Right atrium auricular region (tissue), 2 donors: Measurements from ENCODE around the gene CYB561D1. TPM values are rescaled to one million over a fixed set of nuclear protein-coding genes. Genes with fewer than 3 reads are reported as not detected.

Source experiments
- DNase-seq: peaks from one replicate; pipeline ENCODE4 v3.0.0-alpha.2; 2019; ENCODE audit warnings: low spot score
- H3K27ac ChIP-seq, 2 donors: fragments of 200-600 bp; sonication (generic); 1 replicate in 1 of 2; 2 replicates in 1 of 2; pipeline ENCODE4 v1.5.1; 2016 to 2019
- H3K27me3 ChIP-seq, 2 donors: fragments of 200-600 bp; sonication (generic); one replicate each; pipeline versions ENCODE4 v1.5.1 to v1.6.0; 2017 to 2019
- H3K36me3 ChIP-seq: fragments of 200-600 bp; sonication (generic); one replicate; pipeline ENCODE4 v1.5.1; 2016
- H3K4me1 ChIP-seq, 2 donors: fragments of 200-600 bp; sonication (generic); one replicate each; pipeline versions ENCODE4 v1.5.1 to v1.6.0; 2017 to 2019
- H3K4me3 ChIP-seq, 2 donors: fragments of 200-600 bp; sonication (generic); 1 replicate in 1 of 2; 2 replicates in 1 of 2; pipeline ENCODE4 v1.5.1; 2017 to 2019; ENCODE audit warnings: mild to moderate bottlenecking in 1 of 2, moderate library complexity in 1 of 2
- H3K9me3 ChIP-seq, 2 donors: fragments of 200-600 bp; sonication (generic); one replicate each; pipeline ENCODE4 v1.5.1; 2019
- CTCF ChIP-seq, 2 donors: fragments of 200-600 bp; sonication (generic); IDR thresholded peaks; one replicate each; pipeline ENCODE4 v1.5.1; 2019; ENCODE audit warnings: antibody characterized with exemption in 2 of 2
- total RNA-seq, 2 donors: library from RNA; depleted of rRNA; stranded (reverse); fragments of >200 nt; gene quantifications; one replicate each; pipeline ENCODE4 v1.1.0, GENCODE V29; 2016

The CYB561D1 gene
- total RNA-seq, 2 donors from 2014 or later: 2.6 to 6.9 TPM

GRCh38 chr1:109476825-109477224, 17.1 kb upstream of the CYB561D1 start:
- Histone ChIP-seq H3K4me1 (peaks cover 0 to 11% of the 10 kb centered on the region in 2 donors), H3K9me3 (no peaks in the 10 kb centered on the region), H3K27me3 (no peaks in the 10 kb centered on the region), H3K36me3 (no peaks in the 10 kb centered on the region), H3K4me3 (no peak overlapping the region), H3K27ac (no peak overlapping the region)
- no peak for TF ChIP-seq CTCF (IDR thresholded peaks at IDR 0.05)
- no peak for DNase-seq

DNA sequence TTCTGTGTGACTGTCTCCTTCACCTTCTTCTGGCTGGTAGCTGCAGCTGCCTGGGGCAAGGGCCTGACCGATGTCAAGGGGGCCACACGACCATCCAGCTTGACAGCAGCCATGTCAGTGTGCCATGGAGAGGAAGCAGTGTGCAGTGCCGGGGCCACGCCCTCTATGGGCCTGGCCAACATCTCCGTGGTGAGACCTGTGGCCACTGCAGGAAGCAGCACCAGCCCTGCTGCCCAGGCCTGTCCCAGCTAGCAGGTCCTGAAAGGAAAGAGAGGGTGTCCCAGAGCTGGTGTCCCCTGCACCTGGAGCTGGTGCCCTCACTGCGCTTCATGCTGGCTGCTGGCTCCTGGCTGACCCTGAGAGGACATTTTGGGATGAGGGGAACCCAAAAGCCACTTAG, 16.1 kb upstream of the CYB561D1 start:
- Histone ChIP-seq H3K4me3 (no peak overlapping the region), H3K4me1 (peaks cover 0 to 12% of the 10 kb centered on the region in 2 donors), H3K27me3 (no peaks in the 10 kb centered on the region), H3K36me3 (no peaks in the 10 kb centered on the region), H3K27ac (no peak overlapping the region), H3K9me3 (no peaks in the 10 kb centered on the region)
- TF ChIP-seq CTCF (IDR thresholded peaks at IDR 0.05): no peak
- DNase-seq: no peak

DNA sequence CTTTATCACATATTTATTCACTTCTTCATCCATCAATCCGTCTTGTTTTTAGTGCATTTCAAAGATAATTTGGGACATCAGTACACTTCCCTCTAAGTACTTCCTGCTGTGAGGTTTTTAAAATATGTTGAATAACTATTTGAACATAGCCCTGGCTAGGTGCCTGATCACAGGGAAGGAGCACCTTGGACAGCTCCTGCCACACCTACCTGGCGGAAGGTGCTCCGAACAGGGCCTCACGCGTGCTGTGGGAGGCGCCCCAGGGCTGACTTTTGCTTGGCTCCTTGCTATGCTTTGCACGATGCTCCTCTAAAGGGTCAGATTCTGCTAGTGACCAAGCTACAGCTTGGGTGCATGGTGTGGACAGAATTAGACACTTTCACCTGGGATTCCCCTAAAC, 15.1 kb upstream of the CYB561D1 start:
- H3K27ac ChIP-seq: no peak overlapping the region

DNA sequence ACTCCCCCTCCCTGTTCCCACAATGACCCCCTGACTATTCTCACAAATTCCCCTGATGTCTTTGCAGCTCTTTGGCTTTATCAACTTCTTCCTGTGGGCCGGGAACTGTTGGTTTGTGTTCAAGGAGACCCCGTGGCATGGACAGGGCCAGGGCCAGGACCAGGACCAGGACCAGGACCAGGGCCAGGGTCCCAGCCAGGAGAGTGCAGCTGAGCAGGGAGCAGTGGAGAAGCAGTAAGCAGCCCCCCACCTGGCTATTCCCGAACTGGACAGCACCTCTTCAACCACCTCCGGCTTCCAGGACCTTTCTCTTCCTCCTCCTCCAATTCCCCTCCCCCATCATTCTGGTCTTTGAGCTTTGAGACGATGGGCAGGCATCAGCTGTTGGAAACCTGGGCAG, 14.6 kb upstream of the CYB561D1 start:
- Histone ChIP-seq H3K4me3 (no peak overlapping the region), H3K36me3 (no peaks in the 10 kb centered on the region), H3K27ac (no peak overlapping the region), H3K4me1 (peaks cover 0 to 20% of the 10 kb centered on the region in 2 donors), H3K9me3 (no peaks in the 10 kb centered on the region), H3K27me3 (no peaks in the 10 kb centered on the region)
- TF ChIP-seq CTCF (IDR thresholded peaks at IDR 0.05): no peak
- DNase-seq: no peak

More for the DNA sequence above, 15.1 kb upstream of the CYB561D1 start:
- Histone ChIP-seq H3K27me3 (no peaks in the 10 kb centered on the region), H3K4me3 (no peak overlapping the region), H3K4me1 (peaks cover 0 to 18% of the 10 kb centered on the region in 2 donors), H3K9me3 (no peaks in the 10 kb centered on the region), H3K36me3 (no peaks in the 10 kb centered on the region)
- no peak for TF ChIP-seq CTCF (IDR thresholded peaks at IDR 0.05)
- no peak for DNase-seq

DNA sequence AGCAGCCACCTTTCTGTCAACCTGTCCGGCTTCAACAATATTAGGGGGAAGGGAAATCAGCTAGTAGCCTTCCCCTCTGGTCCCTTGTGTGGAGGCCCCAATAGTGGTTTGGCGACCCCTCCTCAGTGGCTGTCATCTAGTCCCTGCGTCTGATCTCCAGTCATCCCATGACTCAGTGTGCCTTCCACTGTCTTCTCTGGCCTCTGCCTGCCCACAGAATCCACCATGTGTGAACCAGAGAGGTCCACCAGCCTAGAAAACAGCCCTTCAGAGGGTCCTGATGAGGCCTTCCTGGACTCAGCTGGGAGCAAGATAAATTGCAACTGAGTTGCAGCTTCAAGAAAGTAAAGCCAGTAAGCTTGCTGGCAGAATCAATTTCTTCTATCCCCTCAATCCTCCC, 14.0 kb upstream of the CYB561D1 start:
- peaks cover 0 to 21% of the 10 kb centered on the region in 2 donors for H3K4me1 ChIP-seq

More for the DNA sequence above, 14.0 kb upstream of the CYB561D1 start:
- no peak for DNase-seq
- H3K9me3 ChIP-seq: no peaks in the 10 kb centered on the region
- H3K27me3 ChIP-seq: no peaks in the 10 kb centered on the region
- TF ChIP-seq CTCF (IDR thresholded peaks at IDR 0.05): no peak
- no peak overlapping the region for H3K27ac ChIP-seq
- no peaks in the 10 kb centered on the region for H3K36me3 ChIP-seq
- H3K4me3 ChIP-seq: no peak overlapping the region
